ENCODE results near the gene SPTSSB.

- no peak for TF ChIP-seq POLR2A (IDR thresholded peaks at IDR 0.05)
- no peak for TF ChIP-seq CTCF (IDR thresholded peaks at IDR 0.05)
Measured at GRCh38 chr3:161388855-161389254, 17.5 kb upstream of the SPTSSB start.

Measured in adrenal gland (tissue), 5 donors.